ENCODE measurements around the gene CFAP298. TPM values are rescaled to one million over a fixed set of nuclear protein-coding genes. Genes with fewer than 3 reads are reported as not detected.
"Not testable (repeated sequence)": the region's sequence is repeated elsewhere in the genome, so short reads cannot be mapped to it uniquely, and the experiment has no call there.

CFAP298 gene
- total RNA-seq, 1 donor = 3.3 TPM

- H3K9me3 ChIP-seq (ENCODE audit: low read depth, low read length); H3K4me3 ChIP-seq (ENCODE audit: low read length); H3K27me3 ChIP-seq (ENCODE audit: insufficient read depth, low read length): not testable (repeated sequence)
- peaks cover 21% of the 10 kb centered on the region for H3K4me1 ChIP-seq (ENCODE audit: insufficient read depth, low read length)
Measured at GRCh38 chr21:32610940-32611339, 1.2 kb downstream of the CFAP298 start.

- H3K9me3 ChIP-seq (ENCODE audit: low read depth, low read length) = no peaks in the 10 kb centered on the region
- H3K4me3 ChIP-seq (ENCODE audit: low read length) = no peak overlapping the region
- no peaks in the 10 kb centered on the region for H3K27me3 ChIP-seq (ENCODE audit: insufficient read depth, low read length)
- peaks cover 21% of the 10 kb centered on the region for H3K4me1 ChIP-seq (ENCODE audit: insufficient read depth, low read length)
Measured at GRCh38 chr21:32608851-32609250, 3.3 kb downstream of the CFAP298 start.

- H3K27me3 ChIP-seq (ENCODE audit: insufficient read depth, low read length) = no peaks in the 10 kb centered on the region
- H3K9me3 ChIP-seq (ENCODE audit: low read depth, low read length) = no peaks in the 10 kb centered on the region
- H3K4me1 ChIP-seq (ENCODE audit: insufficient read depth, low read length) = peaks cover 4% of the 10 kb centered on the region
- no peak overlapping the region for H3K4me3 ChIP-seq (ENCODE audit: low read length)
Measured at GRCh38 chr21:32605469-32605868, 6.7 kb downstream of the CFAP298 start.

- Histone ChIP-seq H3K4me1 (ENCODE audit: insufficient read depth, low read length) (no peaks in the 10 kb centered on the region), H3K9me3 (ENCODE audit: low read depth, low read length) (no peaks in the 10 kb centered on the region), H3K27me3 (ENCODE audit: insufficient read depth, low read length) (no peaks in the 10 kb centered on the region)
Measured at GRCh38 chr21:32604464-32604863, 7.7 kb downstream of the CFAP298 start.

DNA sequence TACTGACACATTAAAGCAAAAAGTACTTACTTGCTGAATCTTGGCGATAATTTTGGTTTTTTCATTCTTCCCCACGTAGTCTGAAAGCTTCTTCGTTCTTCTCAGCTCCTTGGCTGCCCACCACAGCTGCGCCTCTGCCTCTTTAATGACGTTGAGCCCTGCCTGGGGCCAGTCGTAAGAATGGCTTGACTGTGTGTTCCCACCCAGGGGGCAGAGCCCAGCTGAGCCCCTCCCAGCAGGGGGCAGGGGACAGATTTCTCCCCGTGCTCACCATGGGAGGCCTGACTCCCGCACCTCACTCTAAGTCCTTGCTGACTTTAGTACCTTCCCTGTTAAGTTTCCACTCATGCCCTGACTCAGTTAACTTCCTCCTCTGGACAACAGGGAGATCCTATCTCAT, 9.0 kb downstream of the CFAP298 start:
- Histone ChIP-seq H3K9me3 (ENCODE audit: low read depth, low read length) (no peaks in the 10 kb centered on the region), H3K27me3 (ENCODE audit: insufficient read depth, low read length) (no peaks in the 10 kb centered on the region), H3K4me1 (ENCODE audit: insufficient read depth, low read length) (no peaks in the 10 kb centered on the region), H3K4me3 (ENCODE audit: low read length) (no peak overlapping the region)

More at GRCh38 chr21:32604464-32604863, 7.7 kb downstream of the CFAP298 start:
- H3K4me3 ChIP-seq (ENCODE audit: low read length) = no peak overlapping the region

DNA sequence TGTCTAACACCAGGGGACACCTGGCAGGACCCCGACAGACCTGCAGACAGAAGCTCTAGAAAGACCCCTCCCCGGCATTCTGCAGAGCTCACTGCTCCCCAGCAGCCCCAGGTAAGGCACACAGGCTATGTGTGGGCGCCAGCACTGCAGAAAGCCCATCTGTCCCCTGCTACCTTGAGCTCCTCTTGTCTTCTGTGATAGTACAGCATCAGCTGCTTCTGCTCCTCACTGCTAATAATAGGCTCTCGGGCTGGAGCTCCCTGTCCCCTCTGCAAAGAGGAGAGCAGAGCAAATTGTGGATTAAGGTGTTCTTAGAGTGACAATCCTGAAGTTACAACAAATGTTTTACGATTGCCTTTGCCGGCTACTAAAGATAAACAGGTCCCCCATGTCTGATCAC, 10.1 kb downstream of the CFAP298 start:
- Histone ChIP-seq H3K4me3 (ENCODE audit: low read length) (no peak overlapping the region), H3K9me3 (ENCODE audit: low read depth, low read length) (no peaks in the 10 kb centered on the region), H3K4me1 (ENCODE audit: insufficient read depth, low read length) (no peaks in the 10 kb centered on the region), H3K27me3 (ENCODE audit: insufficient read depth, low read length) (no peaks in the 10 kb centered on the region)

GRCh38 chr21:32599526-32599925, 12.7 kb downstream of the CFAP298 start:
- no peaks in the 10 kb centered on the region for H3K27me3 ChIP-seq (ENCODE audit: insufficient read depth, low read length)
- H3K4me3 ChIP-seq (ENCODE audit: low read length) = no peak overlapping the region
- no peaks in the 10 kb centered on the region for H3K4me1 ChIP-seq (ENCODE audit: insufficient read depth, low read length)
- no peaks in the 10 kb centered on the region for H3K9me3 ChIP-seq (ENCODE audit: low read depth, low read length)

DNA sequence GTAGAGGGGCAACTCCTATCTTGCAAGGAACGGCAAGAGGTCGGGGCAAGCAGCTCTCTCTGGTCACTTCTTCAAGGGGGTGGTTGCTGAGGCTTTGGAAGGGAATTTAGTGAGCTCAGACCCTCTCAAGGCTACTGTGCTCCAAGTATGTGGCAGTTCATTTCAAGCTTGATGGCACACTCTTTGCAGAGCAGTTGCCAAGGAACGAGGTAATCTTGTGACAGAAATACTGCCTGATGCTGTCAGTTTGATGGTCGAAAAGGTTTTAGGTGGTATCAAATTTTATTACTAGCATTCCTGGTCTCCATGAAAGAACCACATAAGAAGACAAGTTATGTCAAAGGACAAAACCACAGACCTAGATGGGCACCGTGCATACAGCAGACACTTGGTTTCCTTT, 13.1 kb downstream of the CFAP298 start:
- no peaks in the 10 kb centered on the region for H3K4me1 ChIP-seq (ENCODE audit: insufficient read depth, low read length)
- no peaks in the 10 kb centered on the region for H3K9me3 ChIP-seq (ENCODE audit: low read depth, low read length)
- H3K27me3 ChIP-seq (ENCODE audit: insufficient read depth, low read length) = no peaks in the 10 kb centered on the region
- H3K4me3 ChIP-seq (ENCODE audit: low read length) = no peak overlapping the region

GRCh38 chr21:32597205-32597604, 15.0 kb downstream of the CFAP298 start:
- Histone ChIP-seq H3K9me3 (ENCODE audit: low read depth, low read length) (no peaks in the 10 kb centered on the region), H3K27me3 (ENCODE audit: insufficient read depth, low read length) (no peaks in the 10 kb centered on the region), H3K4me3 (ENCODE audit: low read length) (no peak overlapping the region), H3K4me1 (ENCODE audit: insufficient read depth, low read length) (no peaks in the 10 kb centered on the region)

- H3K4me3 ChIP-seq (ENCODE audit: low read length) = no peak overlapping the region
- H3K27me3 ChIP-seq (ENCODE audit: insufficient read depth, low read length) = no peaks in the 10 kb centered on the region
- H3K4me1 ChIP-seq (ENCODE audit: insufficient read depth, low read length) = no peaks in the 10 kb centered on the region
- no peaks in the 10 kb centered on the region for H3K9me3 ChIP-seq (ENCODE audit: low read depth, low read length)
Measured at GRCh38 chr21:32595431-32595830, 16.7 kb downstream of the CFAP298 start.

GRCh38 chr21:32593690-32594089, 18.5 kb downstream of the CFAP298 start:
- no peaks in the 10 kb centered on the region for H3K4me1 ChIP-seq (ENCODE audit: insufficient read depth, low read length)
- no peak overlapping the region for H3K4me3 ChIP-seq (ENCODE audit: low read length)
- H3K9me3 ChIP-seq (ENCODE audit: low read depth, low read length) = no peaks in the 10 kb centered on the region
- H3K27me3 ChIP-seq (ENCODE audit: insufficient read depth, low read length) = no peaks in the 10 kb centered on the region

DNA sequence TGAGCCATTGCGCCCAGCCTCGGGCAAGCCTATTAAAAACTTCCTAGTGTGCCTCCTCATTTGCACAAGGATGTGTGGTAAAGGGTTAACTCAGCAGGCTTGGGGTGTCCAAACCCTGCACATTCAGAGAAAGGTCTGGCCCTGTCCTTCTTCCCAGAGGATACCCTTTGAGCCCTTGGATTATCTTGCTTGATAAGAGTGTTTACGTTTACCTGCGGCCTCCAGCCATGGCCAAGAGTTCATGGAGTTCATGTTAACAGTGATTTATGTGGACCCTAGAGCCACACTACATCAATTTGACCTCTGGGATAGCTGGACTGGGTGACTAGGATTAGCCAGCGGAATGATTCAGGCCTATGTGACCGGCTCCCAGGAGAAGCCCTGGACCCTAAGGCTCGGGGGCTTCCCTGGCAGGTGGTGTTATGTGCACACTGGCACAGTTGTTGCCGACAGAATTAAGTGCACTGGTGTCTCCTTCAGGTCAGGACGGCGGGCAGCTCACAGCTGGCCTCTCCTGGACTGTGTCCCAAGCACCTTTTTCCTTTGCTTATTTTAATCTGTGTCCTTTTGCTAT, 19.2 kb downstream of the CFAP298 start:
- Histone ChIP-seq H3K27me3 (ENCODE audit: insufficient read depth, low read length) (no peaks in the 10 kb centered on the region), H3K4me3 (ENCODE audit: low read length) (no peak overlapping the region), H3K4me1 (ENCODE audit: insufficient read depth, low read length) (no peaks in the 10 kb centered on the region), H3K9me3 (ENCODE audit: low read depth, low read length) (no peaks in the 10 kb centered on the region)

GRCh38 chr21:32590130-32590529, 22.0 kb downstream of the CFAP298 start:
- H3K4me1 ChIP-seq (ENCODE audit: insufficient read depth, low read length) = no peaks in the 10 kb centered on the region
- H3K9me3 ChIP-seq (ENCODE audit: low read depth, low read length) = no peaks in the 10 kb centered on the region
- H3K4me3 ChIP-seq (ENCODE audit: low read length) = no peak overlapping the region
- no peaks in the 10 kb centered on the region for H3K27me3 ChIP-seq (ENCODE audit: insufficient read depth, low read length)

DNA sequence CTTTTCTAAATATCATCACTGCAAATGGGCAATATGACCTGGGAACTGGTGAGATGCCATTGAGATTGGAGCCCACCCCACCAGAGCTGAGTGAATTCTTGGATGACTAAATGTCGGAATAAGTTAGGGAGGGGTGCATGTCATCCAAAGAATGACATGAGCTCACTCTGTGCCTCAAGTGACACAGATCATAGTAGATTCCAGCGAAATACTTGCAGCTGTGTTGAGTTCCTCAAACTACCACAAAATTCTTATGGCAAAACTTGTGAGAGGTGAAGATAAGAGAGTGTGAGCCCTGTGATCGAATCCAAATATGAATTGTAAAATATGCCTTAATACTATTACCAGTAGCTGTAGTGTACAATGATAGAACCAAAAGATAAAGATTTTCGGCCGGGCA, 24.5 kb downstream of the CFAP298 start:
- Histone ChIP-seq H3K27me3 (ENCODE audit: insufficient read depth, low read length) (no peaks in the 10 kb centered on the region), H3K9me3 (ENCODE audit: low read depth, low read length) (no peaks in the 10 kb centered on the region), H3K4me1 (ENCODE audit: insufficient read depth, low read length) (no peaks in the 10 kb centered on the region), H3K4me3 (ENCODE audit: low read length) (no peak overlapping the region)

GRCh38 chr21:32587120-32587519, 25.1 kb downstream of the CFAP298 start:
- H3K4me1 ChIP-seq (ENCODE audit: insufficient read depth, low read length) = no peaks in the 10 kb centered on the region
- no peaks in the 10 kb centered on the region for H3K27me3 ChIP-seq (ENCODE audit: insufficient read depth, low read length)
- H3K9me3 ChIP-seq (ENCODE audit: low read depth, low read length) = no peaks in the 10 kb centered on the region
- H3K4me3 ChIP-seq (ENCODE audit: low read length) = no peak overlapping the region

DNA sequence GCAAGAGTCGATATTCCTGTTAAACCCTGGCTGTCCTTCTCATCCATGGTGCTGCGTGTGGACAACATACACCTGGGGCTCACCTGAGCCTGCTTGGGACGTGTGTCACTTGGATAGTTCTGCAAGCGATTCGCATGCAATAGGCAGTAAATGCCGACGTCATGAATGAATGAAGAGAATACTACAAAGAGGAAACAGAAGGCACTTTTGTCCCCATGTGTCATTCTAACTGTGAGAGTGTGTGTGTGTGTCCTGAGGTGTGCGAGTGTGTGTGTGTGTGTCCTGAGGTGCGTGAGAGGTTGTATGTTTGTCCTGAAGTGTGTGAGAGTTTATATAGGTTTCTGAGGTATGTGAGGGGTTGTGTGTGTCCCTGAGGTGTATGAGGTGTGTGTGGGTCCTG, 26.2 kb downstream of the CFAP298 start:
- Histone ChIP-seq H3K4me1 (ENCODE audit: insufficient read depth, low read length) (no peaks in the 10 kb centered on the region), H3K4me3 (ENCODE audit: low read length) (no peak overlapping the region), H3K9me3 (ENCODE audit: low read depth, low read length) (no peaks in the 10 kb centered on the region), H3K27me3 (ENCODE audit: insufficient read depth, low read length) (no peaks in the 10 kb centered on the region)

All from mononuclear cell (primary cell).